ENCODE data around the gene HEATR5A. TPM values are rescaled to one million over a fixed set of nuclear protein-coding genes. Genes with fewer than 3 reads are reported as not detected.
"Not testable (repeated sequence)": the region's sequence is repeated elsewhere in the genome, so short reads cannot be mapped to it uniquely, and the experiment has no call there.

HEATR5A gene
- total and polyA plus RNA-seq, 2 experiments from 2014 or later, result 25.8 to 32.5 TPM

- not testable (repeated sequence) for DNase-seq (ENCODE audit: low spot score); H3K4me2 ChIP-seq; H3K27me3 ChIP-seq (ENCODE audit: insufficient read depth); H2AFZ ChIP-seq; H3K27ac ChIP-seq (ENCODE audit: low read depth); H4K20me1 ChIP-seq (replicated peaks; ENCODE audit: insufficient read depth); H3K36me3 Mint-ChIP-seq (ENCODE audit: low read depth); H3K4me1 ChIP-seq (ENCODE audit: insufficient read depth); H3K79me2 ChIP-seq (replicated peaks; ENCODE audit: insufficient read depth); H3K9me3 Mint-ChIP-seq; H3K4me3 ChIP-seq; H3K9me2 ChIP-seq (ENCODE audit: insufficient read depth); H3K4me3 Mint-ChIP-seq; H3K36me3 ChIP-seq (ENCODE audit: insufficient read depth); H3F3A ChIP-seq (replicated peaks; ENCODE audit: low read depth); ATAC-seq
- peak overlapping the region; percentile 34; the same call in 1 of the 2 replicates for H3K27ac Mint-ChIP-seq
- H3K27me3 Mint-ChIP-seq (ENCODE audit: insufficient read depth, low read depth, poor library complexity), result peaks cover 11% of the 10 kb centered on the region
- peaks cover 12% of the 10 kb centered on the region for H3K4me1 Mint-ChIP-seq
Measured at GRCh38 chr14:31242161-31242940, 178.0 kb downstream of the HEATR5A start.

Small RNAs within 50 kb of the gene (small RNA-seq; reads per million reads assigned to genes)
- gene RF00019 (ENCODE audit: low replicate concordance), result not detected

Other genes with a start within 250 kb of the HEATR5A start
- gene HECTD1, start 212.8 kb downstream of the HEATR5A start, total RNA-seq (2014; rRNA removed; shearing (Covaris generic)), result 132 and 134 TPM in 2 replicates
- 35.2 and 42.1 TPM in 2 replicates for gene HECTD1, start 212.8 kb downstream of the HEATR5A start, polyA plus RNA-seq (2016; fragmentation: Nextera tagmentation; extraction: Ambion mirVana)
- gene DTD2, start 37.0 kb upstream of the HEATR5A start, total RNA-seq (2014; rRNA removed; shearing (Covaris generic)), result 37.5 and 39.0 TPM in 2 replicates
- 6.3 and 8.6 TPM in 2 replicates for gene DTD2, start 37.0 kb upstream of the HEATR5A start, polyA plus RNA-seq (2016; fragmentation: Nextera tagmentation; extraction: Ambion mirVana)
- not detected in 2 replicates for gene GPR33, start 67.5 kb upstream of the HEATR5A start, total RNA-seq (2014; rRNA removed; shearing (Covaris generic))
- gene GPR33, start 67.5 kb upstream of the HEATR5A start, polyA plus RNA-seq (2016; fragmentation: Nextera tagmentation; extraction: Ambion mirVana), result not detected in 2 replicates
- 20.7 and 21.4 TPM in 2 replicates for gene NUBPL, start 140.9 kb upstream of the HEATR5A start, total RNA-seq (2014; rRNA removed; shearing (Covaris generic))
- gene NUBPL, start 140.9 kb upstream of the HEATR5A start, polyA plus RNA-seq (2016; fragmentation: Nextera tagmentation; extraction: Ambion mirVana), result 6.0 and 6.1 TPM in 2 replicates

All from GM23338 (cell line).